K562 (cell line): Measurements from ENCODE around the gene MICALL2.

Experiments
- FOS ChIP-seq: IDR thresholded peaks from 3 replicates; pipeline ENCODE4 v1.6.1; 2011; ENCODE audit not compliant: insufficient read length; ENCODE audit errors: extremely low read depth
- MCM7 ChIP-seq, 2 experiments: fragments of 450-650 bp; IDR thresholded peaks; 2 replicates each; pipeline ENCODE4 v1.6.1; 2016 to 2018
- PHF8 ChIP-seq: fragments of 200-600 bp; sonication (generic); IDR thresholded peaks from 2 replicates; pipeline ENCODE4 v1.6.1; 2012; ENCODE audit warnings: mixed run types, mild to moderate bottlenecking, inconsistent platforms, low read length, moderate library complexity, borderline replicate concordance
- RBM25 ChIP-seq: fragments of 200-400 bp; formaldehyde crosslinking; IDR thresholded peaks from 2 replicates; pipeline ENCODE4 v1.6.1; 2018; ENCODE audit warnings: low read length, low read depth, moderate library complexity; ENCODE audit not compliant: severe bottlenecking
- ZFPM2 ChIP-seq: fragments of 250-450 bp; sonication (Bioruptor Pico); IDR thresholded peaks from 2 replicates; pipeline ENCODE4 v1.5.1; 2022; ENCODE audit warnings: mild to moderate bottlenecking
- ZNF717 ChIP-seq: fragments of 250-450 bp; sonication (Bioruptor Pico); IDR thresholded peaks from 2 replicates; pipeline ENCODE4 v1.5.0; 2021
- TF ChIP-seq, protein P1 (sequence below), 3 experiments: IDR thresholded peaks in 2 of 3; conservative IDR thresholded peaks in 1 of 3; 2 replicates each; pipeline ENCODE4 v1.5.1; 2011 to 2012; ENCODE audit warnings: low read length in 3 of 3, mild to moderate bottlenecking in 3 of 3, control low read depth in 2 of 3, improper control_type of control experiment in 1 of 3, inconsistent platforms in 1 of 3, low read depth in 1 of 3, mixed read lengths in 1 of 3, moderate library complexity in 1 of 3; ENCODE audit not compliant: insufficient read depth in 2 of 3

DNA sequence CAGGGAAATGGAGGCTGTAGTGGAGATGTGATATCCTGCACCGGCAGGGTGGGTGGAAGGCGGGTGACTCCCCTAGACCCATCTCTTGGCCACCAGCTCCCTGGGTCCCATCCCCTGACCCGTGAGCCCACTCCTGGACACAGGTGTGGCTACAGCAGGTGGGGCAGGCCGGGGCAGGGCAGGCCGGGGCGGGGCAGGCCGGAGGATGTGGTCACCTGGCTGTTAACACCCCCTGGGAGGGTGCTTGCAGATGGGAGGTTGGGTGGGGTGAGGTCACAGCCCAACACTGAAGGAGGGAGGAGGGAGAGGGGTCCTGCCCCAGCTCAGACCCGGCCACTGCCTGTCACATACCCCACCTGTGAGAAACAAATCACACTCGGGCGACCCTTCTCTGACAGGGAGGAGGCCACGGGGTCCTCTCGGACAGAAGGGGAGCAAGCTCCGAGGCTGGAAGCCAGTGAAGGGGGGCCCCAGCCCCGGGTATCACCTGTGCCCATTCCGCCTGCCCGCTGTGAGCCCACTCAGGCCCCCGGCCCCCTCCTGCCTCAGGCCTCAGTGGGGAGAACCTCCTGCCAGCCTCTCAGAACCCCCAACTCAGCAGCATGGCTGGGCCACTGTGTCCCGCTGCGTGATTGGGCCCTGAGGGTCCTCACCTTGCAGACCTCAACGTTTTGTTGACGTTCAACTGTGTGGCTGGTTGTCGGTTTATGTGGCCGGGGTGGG, 74.0 kb downstream of the MICALL2 start:
- TF ChIP-seq, protein P1, sequence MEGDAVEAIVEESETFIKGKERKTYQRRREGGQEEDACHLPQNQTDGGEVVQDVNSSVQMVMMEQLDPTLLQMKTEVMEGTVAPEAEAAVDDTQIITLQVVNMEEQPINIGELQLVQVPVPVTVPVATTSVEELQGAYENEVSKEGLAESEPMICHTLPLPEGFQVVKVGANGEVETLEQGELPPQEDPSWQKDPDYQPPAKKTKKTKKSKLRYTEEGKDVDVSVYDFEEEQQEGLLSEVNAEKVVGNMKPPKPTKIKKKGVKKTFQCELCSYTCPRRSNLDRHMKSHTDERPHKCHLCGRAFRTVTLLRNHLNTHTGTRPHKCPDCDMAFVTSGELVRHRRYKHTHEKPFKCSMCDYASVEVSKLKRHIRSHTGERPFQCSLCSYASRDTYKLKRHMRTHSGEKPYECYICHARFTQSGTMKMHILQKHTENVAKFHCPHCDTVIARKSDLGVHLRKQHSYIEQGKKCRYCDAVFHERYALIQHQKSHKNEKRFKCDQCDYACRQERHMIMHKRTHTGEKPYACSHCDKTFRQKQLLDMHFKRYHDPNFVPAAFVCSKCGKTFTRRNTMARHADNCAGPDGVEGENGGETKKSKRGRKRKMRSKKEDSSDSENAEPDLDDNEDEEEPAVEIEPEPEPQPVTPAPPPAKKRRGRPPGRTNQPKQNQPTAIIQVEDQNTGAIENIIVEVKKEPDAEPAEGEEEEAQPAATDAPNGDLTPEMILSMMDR (IDR thresholded peaks at IDR 0.05 in 2 of 3, conservative IDR thresholded peaks at IDR 0.05 in 1 of 3; ENCODE audit: insufficient read depth in 2 of 3, low read depth in 1 of 3, low read length in 3 of 3), result no peak
- TF ChIP-seq FOS (no peak), ZNF717 (CRISPR knock-in tag) (no peak), PHF8 (no peak), MCM7 (IDR thresholded peaks at IDR 0.05) (no peak), RBM25 (no peak), ZFPM2 (no peak)
